Muscle layer of duodenum (tissue), 2 donors: Measurements from ENCODE around the gene SGSM1.
"Not testable (repeated sequence)": the region's sequence is repeated elsewhere in the genome, so short reads cannot be mapped to it uniquely, and the experiment has no call there.

ENCODE experiments used
- H3K27ac ChIP-seq: one replicate; pipeline ENCODE4 v1.7.0; 2013; ENCODE audit warnings: mild to moderate bottlenecking, low read length
- H3K27me3 ChIP-seq: one replicate; pipeline ENCODE4 v1.7.0; 2013; ENCODE audit warnings: low read depth, mild to moderate bottlenecking, control low read depth, low read length
- H3K36me3 ChIP-seq, 2 donors: one replicate each; pipeline ENCODE4 v1.7.0; 2013; ENCODE audit warnings: low read length in 2 of 2, control low read depth in 1 of 2, mild to moderate bottlenecking in 1 of 2; ENCODE audit not compliant: insufficient read depth in 2 of 2, control insufficient read depth in 1 of 2
- H3K4me1 ChIP-seq, 2 donors: one replicate each; pipeline ENCODE4 v1.7.0; 2013; ENCODE audit warnings: low read length in 2 of 2, mild to moderate bottlenecking in 2 of 2, control low read depth in 1 of 2, moderate library complexity in 1 of 2; ENCODE audit not compliant: insufficient read depth in 2 of 2, control insufficient read depth in 1 of 2
- H3K4me3 ChIP-seq, 2 donors: one replicate each; pipeline ENCODE4 v1.7.0; 2013; ENCODE audit warnings: low read length in 2 of 2, low read depth in 1 of 2, mild to moderate bottlenecking in 1 of 2
- H3K9me3 ChIP-seq, 2 donors: one replicate each; pipeline ENCODE4 v1.7.0; 2013; ENCODE audit warnings: low read length in 2 of 2, control low read depth in 1 of 2, mild to moderate bottlenecking in 1 of 2; ENCODE audit not compliant: control insufficient read depth in 1 of 2
- donor health status: healthy.

SGSM1 gene

GRCh38 chr22:24826710-24827285 lies 20.8 kb downstream of the SGSM1 start:
- no peak overlapping the region for H3K4me3 ChIP-seq
- H3K4me1 ChIP-seq: no peaks in the 10 kb centered on the region
- H3K9me3 ChIP-seq: no peaks in the 10 kb centered on the region
- no peaks in the 10 kb centered on the region for H3K36me3 ChIP-seq
- no peak overlapping the region for H3K27ac ChIP-seq
- no peaks in the 10 kb centered on the region for H3K27me3 ChIP-seq

DNA sequence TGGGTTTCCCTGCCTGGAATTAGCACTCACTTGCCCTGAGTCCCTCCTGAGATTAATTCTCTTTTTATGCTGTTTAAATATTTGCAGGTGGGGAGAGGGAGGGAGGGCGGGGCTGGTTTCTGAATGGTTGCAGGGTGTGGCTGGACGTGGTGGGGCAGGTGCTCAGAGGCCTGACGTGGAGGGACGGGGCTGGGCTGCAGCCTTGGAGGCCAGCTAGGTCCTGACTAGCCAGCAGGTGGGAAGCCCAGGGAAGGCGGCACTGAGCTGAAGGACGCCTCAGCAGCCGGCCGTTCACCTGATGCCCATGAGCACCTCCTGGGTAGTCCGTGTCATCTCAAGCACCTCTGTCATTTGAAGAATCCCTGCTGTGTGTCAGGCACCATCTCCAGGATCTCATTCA lies 21.3 kb downstream of the SGSM1 start:
- H3K4me3 ChIP-seq: no peak overlapping the region
- no peaks in the 10 kb centered on the region for H3K36me3 ChIP-seq
- H3K4me1 ChIP-seq: no peaks in the 10 kb centered on the region
- no peak overlapping the region for H3K27ac ChIP-seq
- H3K27me3 ChIP-seq: no peaks in the 10 kb centered on the region
- H3K9me3 ChIP-seq: no peaks in the 10 kb centered on the region

DNA sequence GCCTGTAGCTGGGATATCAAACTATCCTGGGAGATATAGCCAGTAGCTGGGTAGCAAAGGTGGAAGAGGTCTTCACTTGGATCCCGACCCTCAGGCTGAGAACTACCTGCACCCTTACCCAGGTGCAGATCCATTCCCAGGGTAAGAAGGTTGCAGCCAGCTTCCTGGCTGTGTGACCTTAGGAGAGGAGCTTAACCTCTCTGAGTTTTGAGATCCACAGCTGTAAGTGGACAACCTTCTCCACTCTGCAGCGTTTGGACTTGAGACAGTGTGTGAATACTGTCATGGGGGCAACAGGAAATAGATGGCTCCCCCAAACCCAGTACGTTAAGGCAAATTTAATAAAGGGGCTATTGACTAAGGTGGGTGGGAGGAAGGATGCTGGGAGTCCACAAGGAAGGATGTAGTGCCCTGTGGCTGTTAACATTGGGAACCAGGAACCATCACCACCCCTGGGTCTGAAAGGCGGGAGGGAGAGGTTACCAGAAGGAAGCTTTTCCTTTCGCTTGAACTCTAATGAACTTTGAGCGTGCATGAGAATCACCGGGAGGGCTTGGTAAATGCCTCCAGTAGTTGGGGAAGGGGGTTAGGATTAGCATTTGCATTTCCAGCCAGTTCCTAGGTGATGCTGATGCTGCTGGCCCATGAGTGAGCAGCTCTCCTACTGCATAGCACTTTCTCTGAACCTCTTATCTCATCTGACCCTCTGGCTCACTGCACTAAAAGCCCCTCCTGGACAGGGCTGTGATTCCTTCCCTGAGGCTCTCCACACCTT lies 24.4 kb downstream of the SGSM1 start:
- H3K27me3 ChIP-seq: no peaks in the 10 kb centered on the region
- no peaks in the 10 kb centered on the region for H3K9me3 ChIP-seq
- H3K36me3 ChIP-seq: no peaks in the 10 kb centered on the region
- H3K4me3 ChIP-seq: no peak overlapping the region
- no peak overlapping the region for H3K27ac ChIP-seq
- no peaks in the 10 kb centered on the region for H3K4me1 ChIP-seq

GRCh38 chr22:24831687-24832086 lies 25.7 kb downstream of the SGSM1 start:
- no peak overlapping the region for H3K27ac ChIP-seq
- H3K4me3 ChIP-seq: no peak overlapping the region
- H3K27me3 ChIP-seq: no peaks in the 10 kb centered on the region
- no peaks in the 10 kb centered on the region for H3K36me3 ChIP-seq
- H3K4me1 ChIP-seq: no peaks in the 10 kb centered on the region
- H3K9me3 ChIP-seq: no peaks in the 10 kb centered on the region

- H3K27ac ChIP-seq: no peak overlapping the region
- no peaks in the 10 kb centered on the region for H3K4me1 ChIP-seq
- no peaks in the 10 kb centered on the region for H3K9me3 ChIP-seq
- H3K36me3 ChIP-seq: no peaks in the 10 kb centered on the region
- H3K27me3 ChIP-seq: no peaks in the 10 kb centered on the region
- no peak overlapping the region for H3K4me3 ChIP-seq
These were observed 28.0 kb downstream of the SGSM1 start for GRCh38 chr22:24833881-24834495.

- H3K4me1 ChIP-seq: no peaks in the 10 kb centered on the region
- no peak overlapping the region for H3K4me3 ChIP-seq
- no peak overlapping the region for H3K27ac ChIP-seq
- H3K27me3 ChIP-seq: no peaks in the 10 kb centered on the region
- no peaks in the 10 kb centered on the region for H3K36me3 ChIP-seq
- no peaks in the 10 kb centered on the region for H3K9me3 ChIP-seq
These were observed 29.0 kb downstream of the SGSM1 start for GRCh38 chr22:24834845-24835570.

GRCh38 chr22:24836282-24836681 lies 30.3 kb downstream of the SGSM1 start:
- Histone ChIP-seq H3K27ac (no peak overlapping the region), H3K9me3 (no peaks in the 10 kb centered on the region), H3K36me3 (no peaks in the 10 kb centered on the region), H3K27me3 (no peaks in the 10 kb centered on the region), H3K4me3 (no peak overlapping the region), H3K4me1 (no peaks in the 10 kb centered on the region)

- not testable (repeated sequence) for H3K9me3 ChIP-seq, H3K27ac ChIP-seq, H3K4me1 ChIP-seq, H3K27me3 ChIP-seq, H3K4me3 ChIP-seq, H3K36me3 ChIP-seq
These were observed 31.5 kb downstream of the SGSM1 start for GRCh38 chr22:24837517-24837916.

GRCh38 chr22:24841261-24841660 lies 35.2 kb downstream of the SGSM1 start:
- H3K9me3 ChIP-seq: no peaks in the 10 kb centered on the region

GRCh38 chr22:24843048-24843447 lies 37.0 kb downstream of the SGSM1 start:
- Histone ChIP-seq H3K27me3 (no peaks in the 10 kb centered on the region), H3K36me3 (peaks cover 0 to 3% of the 10 kb centered on the region in 2 donors), H3K27ac (no peak overlapping the region), H3K4me3 (no peak overlapping the region), H3K4me1 (no peaks in the 10 kb centered on the region), H3K9me3 (no peaks in the 10 kb centered on the region)

More at GRCh38 chr22:24841261-24841660, 35.2 kb downstream of the SGSM1 start:
- no peaks in the 10 kb centered on the region for H3K4me1 ChIP-seq
- no peak overlapping the region for H3K27ac ChIP-seq
- no peaks in the 10 kb centered on the region for H3K36me3 ChIP-seq
- H3K4me3 ChIP-seq: no peak overlapping the region
- H3K27me3 ChIP-seq: no peaks in the 10 kb centered on the region
